HepG2 (cell line): ENCODE results near the gene STAB2. TPM values are rescaled to one million over a fixed set of nuclear protein-coding genes. Genes with fewer than 3 reads are reported as not detected.

ENCODE experiments used
- ATAC-seq: fragments of 200-7000 bp; cut with Tn5 transposase; 3 replicates; pipeline ENCODE4 v1.9.1; 2020; ENCODE audit warnings: mild to moderate bottlenecking, moderate library complexity
- BruUV-seq: library from RNA; stranded (reverse); fragments of 400-500 nt; replicated peaks from 2 replicates; lab custom pipeline; 2021; lab: Mats Ljungman, UMichigan
- CTCF ChIA-PET: fragments of 300-600 bp; formaldehyde crosslinking; extraction: SDS; loops from one replicate; lab custom pipeline; 2021; ENCODE audit warnings: low total read pairs, inconsistent platforms, low intra/inter-chr PET ratio; lab: Yijun Ruan, JAX
- POLR2A ChIA-PET: fragments of 350-600 bp; sonication (Branson Sonifier 250); formaldehyde crosslinking; loops from one replicate; lab custom pipeline; 2020; ENCODE audit warnings: antibody characterized with exemption, inconsistent platforms; lab: Yijun Ruan, JAX
- DNase-seq: peaks from one replicate; pipeline ENCODE4 v3.0.0-alpha.2; 2015; ENCODE audit warnings: low spot score
- FAIRE-seq: peaks from 3 replicates; lab custom pipeline; 2011; peaks lifted over from hg19 to GRCh38; lab: Jason Lieb, UNC
- H2AFZ ChIP-seq: one replicate; pipeline ENCODE4 v1.6.1; 2011; ENCODE audit warnings: low read length, inconsistent platforms
- H3K27ac ChIP-seq: fragments of 300-600 bp; 3 replicates; pipeline ENCODE4 v1.8.0; 2011; ENCODE audit warnings: mixed run types, mild to moderate bottlenecking, mixed read lengths, low read length, inconsistent platforms; ENCODE audit not compliant: insufficient read depth; ENCODE audit errors: extremely low read length
- H3K27me3 ChIP-seq, 2 experiments: fragments of 200-600 bp in 1 of 2; 2 replicates in 1 of 2; 3 replicates in 1 of 2; pipeline versions ENCODE4 v1.6.0 to v1.8.0; 2011; ENCODE audit warnings: low read length in 2 of 2, mild to moderate bottlenecking in 2 of 2, moderate library complexity in 2 of 2, inconsistent platforms in 1 of 2; ENCODE audit not compliant: insufficient read depth in 2 of 2, control insufficient read depth in 1 of 2
- H3K36me3 ChIP-seq, 2 experiments: fragments of 200-600 bp in 1 of 2; replicated peaks in 1 of 2; 2 replicates in 1 of 2; 3 replicates in 1 of 2; pipeline versions ENCODE4 v1.5.1 to v1.8.0; 2011; ENCODE audit warnings: low read length in 2 of 2, inconsistent platforms in 1 of 2; ENCODE audit not compliant: insufficient read depth in 2 of 2, control insufficient read depth in 1 of 2
- H3K4me1 ChIP-seq: 2 replicates; pipeline ENCODE4 v1.5.1; 2012; ENCODE audit warnings: low read length, inconsistent platforms; ENCODE audit not compliant: insufficient read depth
- H3K4me2 ChIP-seq: 2 replicates; pipeline ENCODE4 v1.6.0; 2011; ENCODE audit warnings: low read depth, low read length, inconsistent platforms
- H3K4me3 ChIP-seq, 3 experiments: fragments of 200-600 bp in 1 of 3; sonication (generic), shearing (Covaris generic) in 1 of 3; replicated peaks in 1 of 3; 2 replicates each; pipeline ENCODE4 v1.5.1; 2011 to 2016; ENCODE audit warnings: low read length in 3 of 3, inconsistent platforms in 2 of 3, low read depth in 2 of 3, mild to moderate bottlenecking in 2 of 3, control low read depth in 1 of 3, mixed read lengths in 1 of 3; ENCODE audit not compliant: insufficient read depth in 1 of 3
- H3K79me2 ChIP-seq: one replicate; pipeline ENCODE4 v1.6.1; 2011; ENCODE audit warnings: low read length, inconsistent platforms; ENCODE audit not compliant: insufficient read depth
- H3K9ac ChIP-seq: 2 replicates; pipeline ENCODE4 v1.6.0; 2011; ENCODE audit warnings: mild to moderate bottlenecking, low read depth, low read length, inconsistent platforms; ENCODE audit not compliant: insufficient read depth
- H3K9me3 ChIP-seq: 2 replicates; pipeline ENCODE4 v1.5.1; 2012; ENCODE audit warnings: mild to moderate bottlenecking, low read length
- H4K20me1 ChIP-seq: 2 replicates; pipeline ENCODE4 v1.6.0; 2011; ENCODE audit warnings: inconsistent platforms, mild to moderate bottlenecking, low read length, moderate library complexity; ENCODE audit not compliant: insufficient read depth
- BRCA1 ChIP-seq: sonication (generic); formaldehyde crosslinking; IDR thresholded peaks from 2 replicates; pipeline ENCODE4 v1.4.0; 2020; ENCODE audit warnings: missing genetic modification reagents
- NR2C2 ChIP-seq: sonication (generic); formaldehyde crosslinking; IDR thresholded peaks from 2 replicates; pipeline ENCODE4 v1.4.0; 2020; ENCODE audit warnings: missing genetic modification reagents, mild to moderate bottlenecking, moderate library complexity, borderline replicate concordance
- NRL ChIP-seq: sonication (generic); formaldehyde crosslinking; IDR thresholded peaks from 2 replicates; pipeline ENCODE4 v1.5.0; 2020; ENCODE audit warnings: missing genetic modification reagents, mild to moderate bottlenecking, moderate library complexity, borderline replicate concordance
- SIN3B ChIP-seq: fragments of 150-350 bp; IDR thresholded peaks from 2 replicates; pipeline ENCODE4 v1.6.1; 2014; ENCODE audit warnings: low read length
- SOX5 ChIP-seq: IDR thresholded peaks from 2 replicates; pipeline ENCODE4 v1.6.1; 2016; ENCODE audit warnings: borderline replicate concordance
- SOX6 ChIP-seq, 2 experiments: fragments of 450-650 bp in 1 of 2; sonication (generic) in 1 of 2; formaldehyde crosslinking in 1 of 2; IDR thresholded peaks; 2 replicates each; pipeline versions ENCODE4 v1.4.0 to v1.6.1; 2017 to 2020; ENCODE audit warnings: antibody characterized with exemption in 1 of 2, mild to moderate bottlenecking in 1 of 2, missing genetic modification reagents in 1 of 2
- SYNCRIP ChIP-seq: fragments of 200-400 bp; formaldehyde crosslinking; IDR thresholded peaks from 2 replicates; pipeline ENCODE4 v1.6.1; 2018; ENCODE audit warnings: mild to moderate bottlenecking, low read depth, low read length; ENCODE audit not compliant: insufficient read depth
- TBP ChIP-seq: sonication (generic); formaldehyde crosslinking; IDR thresholded peaks from 2 replicates; pipeline ENCODE4 v1.5.0; 2020; ENCODE audit warnings: missing genetic modification reagents
- ZNF24 ChIP-seq: fragments of 450-650 bp; IDR thresholded peaks from 2 replicates; pipeline ENCODE4 v1.6.1; 2017; ENCODE audit warnings: antibody characterized with exemption, mild to moderate bottlenecking
- ZNF839 ChIP-seq: sonication (generic); formaldehyde crosslinking; IDR thresholded peaks from 2 replicates; pipeline ENCODE4 v1.4.0; 2020; ENCODE audit warnings: missing genetic modification reagents, mild to moderate bottlenecking, borderline replicate concordance
- ZSCAN25 ChIP-seq: sonication (generic); formaldehyde crosslinking; IDR thresholded peaks from 2 replicates; pipeline ENCODE4 v1.8.0; 2022; ENCODE audit warnings: mild to moderate bottlenecking, missing genetic modification reagents
- WGBS: methylation state at CpG from one replicate; pipeline ENCODE4 v1.1.6; 2017; ENCODE audit warnings: low lambda C conversion rate; 5-methylcytosine and 5-hydroxymethylcytosine counted together
- in situ Hi-C: cut with HindIII; loops from 2 replicates; pipeline ENCODE4 v1.10.0; 2017; ENCODE audit warnings: low pct_unique_long_range_greater_than_20kb; ENCODE audit not compliant: extremely low pct_ligation_motif_present
- intact Hi-C: fragments of 100-400 bp; cut with micrococcal nuclease; formaldehyde crosslinking; loops from one replicate; pipeline ENCODE4 v1.10.0; 2022; ENCODE audit not compliant: unreplicated experiment
- polyA plus RNA-seq, 8 experiments: library from polyadenylated mRNA; depleted of rRNA in 3 of 8; stranded (reverse) in 7 of 8; unstranded in 1 of 8; fragments of >200 nt; fragmentation: Illumina TruSeq in 4 of 8; extraction: Trizol in 4 of 8; gene quantifications; 2 replicates each; pipeline versions ENCODE4 v1.2.1 to v1.2.3, GENCODE V29; 2011 to 2016; ENCODE audit warnings: low read depth in 4 of 8, missing spikeins in 1 of 8, mixed read lengths in 1 of 8; ENCODE audit not compliant: insufficient read depth in 1 of 8
- total RNA-seq, 5 experiments: library from RNA; depleted of rRNA; stranded (reverse); fragments of >200 nt; fragmentation: Illumina TruSeq; extraction: Trizol; gene quantifications; 2 replicates each; pipeline ENCODE4 v1.2.3, GENCODE V29; 2016; ENCODE audit warnings: low read depth in 1 of 5
- TF ChIP-seq, protein P1 (sequence below): sonication (generic); formaldehyde crosslinking; IDR thresholded peaks from 2 replicates; pipeline ENCODE4 v1.9.0; 2022; ENCODE audit warnings: missing genetic modification reagents, mild to moderate bottlenecking, borderline replicate concordance
- TF ChIP-seq, protein P2 (sequence below): sonication (generic); formaldehyde crosslinking; IDR thresholded peaks from 2 replicates; pipeline ENCODE4 v1.4.0; 2020; ENCODE audit warnings: missing genetic modification reagents, borderline replicate concordance

Gene STAB2
- total and polyA plus RNA-seq, 2 of the 13 experiments (the other 11 are each of a cell fraction or from before 2014, with no cell fraction given), result not detected

DNA sequence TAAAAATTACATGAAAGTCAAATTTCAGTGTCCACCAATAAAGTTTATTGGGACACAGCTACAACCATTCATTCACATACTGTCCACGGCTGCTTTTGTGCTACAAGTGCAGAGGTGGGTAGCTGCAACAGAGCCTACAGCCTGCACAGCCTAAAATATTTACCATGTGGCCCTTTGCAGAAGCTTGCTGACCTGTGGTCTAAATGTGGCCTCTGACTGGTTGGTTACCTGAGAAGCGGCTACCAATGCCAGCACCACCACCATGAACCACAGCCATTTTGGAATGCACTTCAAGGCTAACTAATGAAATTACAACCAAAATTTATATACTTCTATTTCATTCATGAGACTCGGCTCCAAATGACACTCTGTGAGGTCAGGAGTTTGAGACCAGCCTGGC is 195.3 kb downstream of the STAB2 start (continued):
- TF ChIP-seq, protein P1, sequence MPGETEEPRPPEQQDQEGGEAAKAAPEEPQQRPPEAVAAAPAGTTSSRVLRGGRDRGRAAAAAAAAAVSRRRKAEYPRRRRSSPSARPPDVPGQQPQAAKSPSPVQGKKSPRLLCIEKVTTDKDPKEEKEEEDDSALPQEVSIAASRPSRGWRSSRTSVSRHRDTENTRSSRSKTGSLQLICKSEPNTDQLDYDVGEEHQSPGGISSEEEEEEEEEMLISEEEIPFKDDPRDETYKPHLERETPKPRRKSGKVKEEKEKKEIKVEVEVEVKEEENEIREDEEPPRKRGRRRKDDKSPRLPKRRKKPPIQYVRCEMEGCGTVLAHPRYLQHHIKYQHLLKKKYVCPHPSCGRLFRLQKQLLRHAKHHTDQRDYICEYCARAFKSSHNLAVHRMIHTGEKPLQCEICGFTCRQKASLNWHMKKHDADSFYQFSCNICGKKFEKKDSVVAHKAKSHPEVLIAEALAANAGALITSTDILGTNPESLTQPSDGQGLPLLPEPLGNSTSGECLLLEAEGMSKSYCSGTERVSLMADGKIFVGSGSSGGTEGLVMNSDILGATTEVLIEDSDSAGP (CRISPR knock-in tag), result no peak
- no peak for TF ChIP-seq SOX6 (IDR thresholded peaks at IDR 0.05)
- no peak for TF ChIP-seq SOX6 (CRISPR knock-in tag; IDR thresholded peaks at IDR 0.05)

DNA sequence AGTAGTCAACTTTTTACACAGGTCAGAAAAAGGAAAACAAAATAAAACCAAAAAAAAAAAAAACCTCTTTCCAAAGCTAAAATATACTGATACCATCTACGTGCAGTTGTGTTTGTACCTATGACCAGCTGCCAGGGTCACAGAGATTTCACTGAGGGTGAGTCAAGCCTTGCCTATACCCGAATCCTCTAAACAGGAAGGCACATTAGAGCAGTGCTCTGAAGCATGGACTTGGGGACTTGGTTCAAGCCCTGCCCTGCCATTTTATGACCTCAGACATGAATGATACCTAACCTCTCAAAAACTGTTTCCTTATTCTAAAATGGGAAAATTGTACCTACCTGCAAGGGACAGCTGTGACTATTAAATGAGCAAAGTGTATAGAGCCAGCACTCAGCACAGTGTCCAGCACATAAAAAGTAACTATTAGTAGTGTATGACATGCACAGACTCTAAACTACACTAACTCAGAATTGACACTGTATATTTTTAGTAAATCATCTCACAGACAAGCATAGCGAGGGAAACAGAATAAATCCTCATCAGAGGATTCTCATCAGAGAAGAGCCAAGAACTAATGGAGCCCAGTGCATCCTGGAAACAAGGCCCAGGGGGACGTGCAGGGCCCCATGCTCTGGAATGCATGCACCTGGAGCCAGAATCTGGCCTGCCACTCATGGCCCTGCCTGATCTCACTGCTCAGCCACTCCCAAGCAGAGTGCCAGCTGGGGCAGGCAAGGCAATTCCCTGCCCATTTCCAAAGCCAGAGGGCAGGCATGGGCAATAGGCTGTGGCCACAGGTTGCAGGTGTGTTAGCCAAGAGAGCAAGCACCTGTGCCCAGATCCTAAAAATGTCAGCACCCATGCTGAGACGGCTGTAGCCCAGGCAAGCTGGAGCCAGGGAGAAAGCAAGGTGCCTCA is 196.9 kb downstream of the STAB2 start:
- Histone ChIP-seq H3K9ac (no peak overlapping the region), H3K4me1 (peaks cover 17% of the 10 kb centered on the region), H3K9me3 (no peaks in the 10 kb centered on the region), H3K27ac (no peak overlapping the region), H4K20me1 (no peaks in the 10 kb centered on the region), H3K4me3 (no peak overlapping the region), H3K79me2 (no peaks in the 10 kb centered on the region), H2AFZ (no peak overlapping the region), H3K4me2 (no peak overlapping the region), H3K36me3 (peaks cover 19 to 46% of the 10 kb centered on the region in 2 experiments), H3K27me3 (no peaks in the 10 kb centered on the region)
- CTCF ChIA-PET, result no interaction called here
- intact Hi-C loops (no loop called here), in situ Hi-C loops (no loop called here)
- WGBS, result 98% methylated on average over 5 of the region's 5 CpGs
- no TSS peak for BruUV-seq
- POLR2A ChIA-PET, result no interaction called here
- no peak for FAIRE-seq
- TF ChIP-seq SOX5 (CRISPR knock-in tag) (no peak), NR2C2 (CRISPR knock-in tag) (no peak), BRCA1 (CRISPR knock-in tag) (no peak), NRL (CRISPR knock-in tag) (no peak), ZNF24 (no peak), ZSCAN25 (CRISPR knock-in tag) (no peak), SYNCRIP (no peak), SIN3B (no peak), TBP (CRISPR knock-in tag) (no peak), ZNF839 (CRISPR knock-in tag) (no peak)
- TF ChIP-seq, protein P2, sequence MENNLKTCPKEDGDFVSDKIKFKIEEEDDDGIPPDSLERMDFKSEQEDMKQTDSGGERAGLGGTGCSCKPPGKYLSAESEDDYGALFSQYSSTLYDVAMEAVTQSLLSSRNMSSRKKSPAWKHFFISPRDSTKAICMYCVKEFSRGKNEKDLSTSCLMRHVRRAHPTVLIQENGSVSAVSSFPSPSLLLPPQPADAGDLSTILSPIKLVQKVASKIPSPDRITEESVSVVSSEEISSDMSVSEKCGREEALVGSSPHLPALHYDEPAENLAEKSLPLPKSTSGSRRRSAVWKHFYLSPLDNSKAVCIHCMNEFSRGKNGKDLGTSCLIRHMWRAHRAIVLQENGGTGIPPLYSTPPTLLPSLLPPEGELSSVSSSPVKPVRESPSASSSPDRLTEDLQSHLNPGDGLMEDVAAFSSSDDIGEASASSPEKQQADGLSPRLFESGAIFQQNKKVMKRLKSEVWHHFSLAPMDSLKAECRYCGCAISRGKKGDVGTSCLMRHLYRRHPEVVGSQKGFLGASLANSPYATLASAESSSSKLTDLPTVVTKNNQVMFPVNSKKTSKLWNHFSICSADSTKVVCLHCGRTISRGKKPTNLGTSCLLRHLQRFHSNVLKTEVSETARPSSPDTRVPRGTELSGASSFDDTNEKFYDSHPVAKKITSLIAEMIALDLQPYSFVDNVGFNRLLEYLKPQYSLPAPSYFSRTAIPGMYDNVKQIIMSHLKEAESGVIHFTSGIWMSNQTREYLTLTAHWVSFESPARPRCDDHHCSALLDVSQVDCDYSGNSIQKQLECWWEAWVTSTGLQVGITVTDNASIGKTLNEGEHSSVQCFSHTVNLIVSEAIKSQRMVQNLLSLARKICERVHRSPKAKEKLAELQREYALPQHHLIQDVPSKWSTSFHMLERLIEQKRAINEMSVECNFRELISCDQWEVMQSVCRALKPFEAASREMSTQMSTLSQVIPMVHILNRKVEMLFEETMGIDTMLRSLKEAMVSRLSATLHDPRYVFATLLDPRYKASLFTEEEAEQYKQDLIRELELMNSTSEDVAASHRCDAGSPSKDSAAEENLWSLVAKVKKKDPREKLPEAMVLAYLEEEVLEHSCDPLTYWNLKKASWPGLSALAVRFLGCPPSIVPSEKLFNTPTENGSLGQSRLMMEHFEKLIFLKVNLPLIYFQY (CRISPR knock-in tag), result no peak
- no peak for DNase-seq
- no peak for ATAC-seq
